HL-60 (cell line): ENCODE measurements around the gene ATP2B2.

ENCODE experiments used
- CTCF ChIP-seq: IDR thresholded peaks from one replicate; pipeline ENCODE4 v1.5.1; 2011; ENCODE audit warnings: low read length, control low read depth, inconsistent platforms; ENCODE audit not compliant: insufficient read depth
- GABPA ChIP-seq: IDR thresholded peaks from 2 replicates; pipeline ENCODE4 v1.6.1; 2012; ENCODE audit warnings: low read depth
- POLR2AphosphoS5 ChIP-seq: IDR thresholded peaks from 2 replicates; pipeline ENCODE4 v1.6.1; 2012; ENCODE audit warnings: low read depth
- SPI1 ChIP-seq: IDR thresholded peaks from 2 replicates; pipeline ENCODE4 v1.6.1; 2012; ENCODE audit warnings: low read depth, mild to moderate bottlenecking, borderline replicate concordance
- TF ChIP-seq, protein P1 (sequence below): IDR thresholded peaks from 2 replicates; pipeline ENCODE4 v1.6.1; 2012; ENCODE audit warnings: low read depth; ENCODE audit not compliant: insufficient replicate concordance

GRCh38 chr3:10407361-10407760 is 98.0 kb downstream of the ATP2B2 start:
- TF ChIP-seq CTCF (no peak), POLR2AphosphoS5 (no peak), GABPA (no peak), SPI1 (no peak)
- TF ChIP-seq, protein P1, sequence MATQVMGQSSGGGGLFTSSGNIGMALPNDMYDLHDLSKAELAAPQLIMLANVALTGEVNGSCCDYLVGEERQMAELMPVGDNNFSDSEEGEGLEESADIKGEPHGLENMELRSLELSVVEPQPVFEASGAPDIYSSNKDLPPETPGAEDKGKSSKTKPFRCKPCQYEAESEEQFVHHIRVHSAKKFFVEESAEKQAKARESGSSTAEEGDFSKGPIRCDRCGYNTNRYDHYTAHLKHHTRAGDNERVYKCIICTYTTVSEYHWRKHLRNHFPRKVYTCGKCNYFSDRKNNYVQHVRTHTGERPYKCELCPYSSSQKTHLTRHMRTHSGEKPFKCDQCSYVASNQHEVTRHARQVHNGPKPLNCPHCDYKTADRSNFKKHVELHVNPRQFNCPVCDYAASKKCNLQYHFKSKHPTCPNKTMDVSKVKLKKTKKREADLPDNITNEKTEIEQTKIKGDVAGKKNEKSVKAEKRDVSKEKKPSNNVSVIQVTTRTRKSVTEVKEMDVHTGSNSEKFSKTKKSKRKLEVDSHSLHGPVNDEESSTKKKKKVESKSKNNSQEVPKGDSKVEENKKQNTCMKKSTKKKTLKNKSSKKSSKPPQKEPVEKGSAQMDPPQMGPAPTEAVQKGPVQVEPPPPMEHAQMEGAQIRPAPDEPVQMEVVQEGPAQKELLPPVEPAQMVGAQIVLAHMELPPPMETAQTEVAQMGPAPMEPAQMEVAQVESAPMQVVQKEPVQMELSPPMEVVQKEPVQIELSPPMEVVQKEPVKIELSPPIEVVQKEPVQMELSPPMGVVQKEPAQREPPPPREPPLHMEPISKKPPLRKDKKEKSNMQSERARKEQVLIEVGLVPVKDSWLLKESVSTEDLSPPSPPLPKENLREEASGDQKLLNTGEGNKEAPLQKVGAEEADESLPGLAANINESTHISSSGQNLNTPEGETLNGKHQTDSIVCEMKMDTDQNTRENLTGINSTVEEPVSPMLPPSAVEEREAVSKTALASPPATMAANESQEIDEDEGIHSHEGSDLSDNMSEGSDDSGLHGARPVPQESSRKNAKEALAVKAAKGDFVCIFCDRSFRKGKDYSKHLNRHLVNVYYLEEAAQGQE: no peak
